ENCODE results near the gene YY1. TPM values are rescaled to one million over a fixed set of nuclear protein-coding genes. Genes with fewer than 3 reads are reported as not detected.

Gene YY1
- total and polyA plus RNA-seq, 2 donors from 2014 or later: 34.2 to 60.4 TPM

DNA sequence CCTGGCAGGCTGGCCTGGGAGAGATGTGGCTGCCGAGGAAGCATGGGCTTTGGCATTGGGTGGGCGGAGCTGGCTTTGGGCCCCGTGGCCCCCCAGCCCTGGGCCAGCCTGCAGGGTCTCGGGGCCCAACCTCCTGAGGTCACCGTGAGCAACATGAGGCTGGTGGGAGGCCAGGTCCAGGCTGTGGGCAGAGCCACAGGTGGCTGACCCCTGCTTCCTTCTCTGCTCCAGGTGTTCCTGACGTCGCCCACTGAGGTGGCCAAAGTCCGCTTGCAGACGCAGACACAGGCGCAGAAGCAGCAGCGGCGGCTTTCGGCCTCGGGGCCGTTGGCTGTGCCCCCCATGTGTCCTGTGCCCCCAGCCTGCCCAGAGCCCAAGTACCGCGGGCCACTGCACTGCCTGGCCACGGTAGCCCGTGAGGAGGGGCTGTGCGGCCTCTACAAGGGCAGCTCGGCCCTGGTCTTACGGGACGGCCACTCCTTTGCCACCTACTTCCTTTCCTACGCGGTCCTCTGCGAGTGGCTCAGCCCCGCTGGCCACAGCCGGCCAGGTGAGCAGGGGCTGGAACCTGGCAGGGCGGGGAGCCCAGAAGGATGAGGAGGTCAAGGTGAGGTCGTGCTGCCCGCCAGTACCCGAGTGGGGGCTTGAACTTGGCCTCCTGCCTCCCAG is 89.7 kb downstream of the YY1 start:
- DNase-seq (peak in 1 of 5 donors; percentile 45), FAIRE-seq (no peak)
- H3K9ac ChIP-seq (ENCODE audit: low read length in 3 of 3): no peak overlapping the region
- intact Hi-C loops (cut with DNase I): no loop called here
- no peak for TF ChIP-seq CTCF (IDR thresholded peaks at IDR 0.05; ENCODE audit: borderline replicate concordance, extremely low read depth, insufficient read depth)
- no peaks in the 10 kb centered on the region for H3K9me3 ChIP-seq (ENCODE audit: control insufficient read depth in 2 of 3, insufficient read depth in 1 of 3, low read length in 3 of 3)
- no peak overlapping the region for H3K4me3 ChIP-seq (ENCODE audit: low read length in 3 of 3)
- no peaks in the 10 kb centered on the region for H3K36me3 ChIP-seq (ENCODE audit: control insufficient read depth in 2 of 3, insufficient read depth in 3 of 3, low read length in 3 of 3)
- H3K4me1 ChIP-seq (ENCODE audit: control insufficient read depth in 2 of 3, insufficient read depth in 2 of 3, low read depth in 1 of 3, low read length in 3 of 3): peaks cover 0 to 10% (median 0%) of the 10 kb centered on the region in 3 donors
- H3K27me3 ChIP-seq (ENCODE audit: control insufficient read depth, insufficient read depth, low read length): no peaks in the 10 kb centered on the region
- H3K27ac ChIP-seq (ENCODE audit: low read depth in 2 of 2, low read length in 2 of 2): peak overlapping the region in 1 of 2 donors; percentile 22

- H3K27me3 ChIP-seq (ENCODE audit: control insufficient read depth, insufficient read depth, low read length): no peaks in the 10 kb centered on the region
- no peaks in the 10 kb centered on the region for H3K36me3 ChIP-seq (ENCODE audit: control insufficient read depth in 2 of 3, insufficient read depth in 3 of 3, low read length in 3 of 3)
- H3K9ac ChIP-seq (ENCODE audit: low read length in 3 of 3): no peak overlapping the region
- H3K27ac ChIP-seq (ENCODE audit: low read depth in 2 of 2, low read length in 2 of 2): no peak overlapping the region
- no peak for TF ChIP-seq CTCF (IDR thresholded peaks at IDR 0.05; ENCODE audit: borderline replicate concordance, extremely low read depth, insufficient read depth)
- intact Hi-C loops (cut with DNase I): no loop called here
- DNase-seq: peak in 1 of 5 donors; percentile 68
- FAIRE-seq: no peak
- H3K4me1 ChIP-seq (ENCODE audit: control insufficient read depth in 2 of 3, insufficient read depth in 2 of 3, low read depth in 1 of 3, low read length in 3 of 3): peaks cover 0 to 12% (median 3%) of the 10 kb centered on the region in 3 donors
- H3K4me3 ChIP-seq (ENCODE audit: low read length in 3 of 3): no peak overlapping the region
- no peaks in the 10 kb centered on the region for H3K9me3 ChIP-seq (ENCODE audit: control insufficient read depth in 2 of 3, insufficient read depth in 1 of 3, low read length in 3 of 3)
These were observed 90.5 kb downstream of the YY1 start for GRCh38 chr14:100329233-100330006.

DNA sequence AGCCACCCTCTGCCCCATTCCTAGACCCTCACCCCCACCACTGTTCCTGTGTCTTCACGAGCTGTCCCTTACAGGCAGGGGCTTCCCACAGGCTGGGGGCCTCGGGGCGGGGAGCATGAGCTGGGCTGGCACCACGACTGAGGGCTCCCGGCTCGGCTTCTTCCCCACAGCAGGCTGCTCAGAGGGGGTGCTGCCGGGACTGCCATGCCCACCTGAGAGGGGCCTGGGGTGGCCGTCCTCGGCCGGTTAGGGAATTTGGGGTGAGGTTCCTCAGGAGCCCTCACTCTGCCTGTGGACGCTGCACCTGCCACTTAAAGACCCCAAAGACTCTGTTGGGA is 91.0 kb downstream of the YY1 start:
- Histone ChIP-seq H3K4me3 (ENCODE audit: low read length in 3 of 3) (no peak overlapping the region), H3K4me1 (ENCODE audit: control insufficient read depth in 2 of 3, insufficient read depth in 2 of 3, low read depth in 1 of 3, low read length in 3 of 3) (peaks cover 0 to 12% (median 3%) of the 10 kb centered on the region in 3 donors), H3K9me3 (ENCODE audit: control insufficient read depth in 2 of 3, insufficient read depth in 1 of 3, low read length in 3 of 3) (no peaks in the 10 kb centered on the region), H3K36me3 (ENCODE audit: control insufficient read depth in 2 of 3, insufficient read depth in 3 of 3, low read length in 3 of 3) (no peaks in the 10 kb centered on the region), H3K9ac (ENCODE audit: low read length in 3 of 3) (no peak overlapping the region), H3K27me3 (ENCODE audit: control insufficient read depth, insufficient read depth, low read length) (no peaks in the 10 kb centered on the region), H3K27ac (ENCODE audit: low read depth in 2 of 2, low read length in 2 of 2) (no peak overlapping the region)
- peak in 1 of 5 donors; percentile 68 for DNase-seq
- intact Hi-C loops (cut with DNase I): no loop called here
- FAIRE-seq: no peak
- no peak for TF ChIP-seq CTCF (IDR thresholded peaks at IDR 0.05; ENCODE audit: borderline replicate concordance, extremely low read depth, insufficient read depth)
